ENCODE data around the gene TP53TG5.
A peak's percentile ranks its signal among the peaks of the same experiment; 100 is the strongest.

The TP53TG5 gene

GRCh38 chr20:45378191-45378590 lies at the start of gene TP53TG5:
Gene TP53TG5 (minus strand): TSS chr20:45378325. CDS start chr20:45378236, 89 bp downstream.
- no peak for DNase-seq

GRCh38 chr20:45427236-45428149 lies 49.4 kb upstream of the TP53TG5 start:
- DNase-seq, result no peak

- no peak for DNase-seq
Observed at GRCh38 chr20:45426320-45427016, 48.3 kb upstream of the TP53TG5 start.

- DNase-seq, result no peak
Observed at GRCh38 chr20:45425561-45425960, 47.4 kb upstream of the TP53TG5 start.

- no peak for DNase-seq
Observed at GRCh38 chr20:45423700-45424099, 45.6 kb upstream of the TP53TG5 start.

GRCh38 chr20:45420125-45420524 lies 42.0 kb upstream of the TP53TG5 start:
- no peak for DNase-seq

- DNase-seq, result peak; percentile 68
Observed at GRCh38 chr20:45419188-45420091, 41.3 kb upstream of the TP53TG5 start.

GRCh38 chr20:45416917-45417316 lies 38.8 kb upstream of the TP53TG5 start:
- peak; percentile 51 for DNase-seq

- peak; percentile 96 for DNase-seq
Observed at GRCh38 chr20:45415822-45416637, 37.9 kb upstream of the TP53TG5 start, which contains the start of gene PIGT. Gene PIGT (plus strand): TSS chr20:45416141. CDS start chr20:45416157, 16 bp downstream.

GRCh38 chr20:45413479-45413878 lies 35.4 kb upstream of the TP53TG5 start:
- no peak for DNase-seq

- no peak for DNase-seq
Observed at GRCh38 chr20:45412653-45413052, 34.5 kb upstream of the TP53TG5 start.

GRCh38 chr20:45410887-45411286 lies 32.8 kb upstream of the TP53TG5 start:
- DNase-seq, result no peak

- no peak for DNase-seq
Observed at GRCh38 chr20:45409521-45410272, 31.6 kb upstream of the TP53TG5 start.

- no peak for DNase-seq
Observed at GRCh38 chr20:45408646-45409213, 30.6 kb upstream of the TP53TG5 start.

- no peak for DNase-seq
Observed at GRCh38 chr20:45407783-45408645, 29.9 kb upstream of the TP53TG5 start, which contains the start of gene DBNDD2. Gene DBNDD2 (plus strand): TSS chr20:45408289. CDS start chr20:45408468, 179 bp downstream.

- DNase-seq, result no peak
Observed at GRCh38 chr20:45407067-45407745, 29.1 kb upstream of the TP53TG5 start.

- peak; percentile 26 for DNase-seq
Observed at GRCh38 chr20:45406260-45407066, 28.3 kb upstream of the TP53TG5 start.

Data from hematopoietic multipotent progenitor cell treated with erythropoietin and hydrocortisone succinate and interleukin-3 and kit ligand, for 6 days (in vitro differentiated cells).